WTC11 (cell line): ENCODE data around the gene ZNF496. TPM values are rescaled to one million over a fixed set of nuclear protein-coding genes. Genes with fewer than 3 reads are reported as not detected.

ENCODE experiments used
- ATAC-seq: fragments of 200-7000 bp; cut with Tn5 transposase; 2 replicates; pipeline ENCODE4 v1.10.0; 2021; ENCODE audit warnings: mild to moderate bottlenecking, moderate library complexity
- CTCF ChIA-PET: fragments of 300-600 bp; sonication (Branson Sonifier 250); formaldehyde crosslinking; loops from one replicate; lab custom pipeline; 2021; ENCODE audit warnings: antibody characterized with exemption; lab: Charles Lee
- POLR2A ChIA-PET: fragments of 350-600 bp; sonication (Branson Sonifier 250); formaldehyde crosslinking; loops from one replicate; lab custom pipeline; 2021; ENCODE audit warnings: antibody characterized with exemption; lab: Charles Lee
- DNase-seq: peaks from one replicate; pipeline ENCODE4 v3.0.0; 2021; ENCODE audit warnings: low spot score
- H3K27ac Mint-ChIP-seq: 2 replicates; pipeline ENCODE4 v1.8.0; 2021; ENCODE audit warnings: mixed read lengths
- H3K27me3 Mint-ChIP-seq: 2 replicates; pipeline ENCODE4 v1.8.0; 2021; ENCODE audit warnings: low read depth, mild to moderate bottlenecking, moderate library complexity, mixed read lengths
- H3K36me3 Mint-ChIP-seq: 2 replicates; pipeline ENCODE4 v1.8.0; 2021; ENCODE audit warnings: mixed read lengths
- H3K4me1 Mint-ChIP-seq: 2 replicates; pipeline ENCODE4 v1.8.0; 2022; ENCODE audit warnings: mixed read lengths
- H3K4me3 Mint-ChIP-seq: 2 replicates; pipeline ENCODE4 v1.8.0; 2021; ENCODE audit warnings: mild to moderate bottlenecking, moderate library complexity, mixed read lengths
- H3K9me3 Mint-ChIP-seq: 2 replicates; pipeline ENCODE4 v1.8.0; 2021; ENCODE audit warnings: mixed read lengths
- AR ChIP-seq: fragments of 250-450 bp; sonication (Bioruptor Pico); IDR thresholded peaks from 2 replicates; pipeline ENCODE4 v1.9.0; 2021; ENCODE audit warnings: mild to moderate bottlenecking
- ELF4 ChIP-seq: sonication (generic); formaldehyde crosslinking; IDR thresholded peaks from 2 replicates; pipeline ENCODE4 v1.8.1; 2022; ENCODE audit warnings: low read depth, mild to moderate bottlenecking, moderate library complexity, missing genetic modification reagents
- ERG ChIP-seq: fragments of 250-450 bp; sonication (Bioruptor Pico); IDR thresholded peaks from 2 replicates; pipeline ENCODE4 v1.8.0; 2021; ENCODE audit warnings: mild to moderate bottlenecking
- FOXK1 ChIP-seq: sonication (generic); formaldehyde crosslinking; IDR thresholded peaks from 2 replicates; pipeline ENCODE4 v1.8.0; 2022; ENCODE audit warnings: mild to moderate bottlenecking, moderate library complexity, missing genetic modification reagents
- GABPB1 ChIP-seq: sonication (generic); formaldehyde crosslinking; IDR thresholded peaks from 2 replicates; pipeline ENCODE4 v1.8.1; 2023; ENCODE audit warnings: mild to moderate bottlenecking, missing genetic modification reagents
- GRHL2 ChIP-seq: fragments of 250-450 bp; sonication (Bioruptor Pico); IDR thresholded peaks from 2 replicates; pipeline ENCODE4 v1.8.0; 2022; ENCODE audit warnings: mild to moderate bottlenecking, moderate library complexity; ENCODE audit not compliant: insufficient replicate concordance, severe bottlenecking
- GTF2I ChIP-seq: fragments of 250-450 bp; sonication (Bioruptor Pico); conservative IDR thresholded peaks from 2 replicates; pipeline ENCODE4 v1.4.0; 2021; ENCODE audit warnings: mild to moderate bottlenecking
- HMGA2 ChIP-seq: fragments of 250-450 bp; sonication (Bioruptor Pico); IDR thresholded peaks from 2 replicates; pipeline ENCODE4 v1.4.0; 2021; ENCODE audit warnings: mild to moderate bottlenecking, moderate library complexity
- NR2C2 ChIP-seq: sonication (generic); formaldehyde crosslinking; IDR thresholded peaks from 2 replicates; pipeline ENCODE4 v1.8.0; 2022; ENCODE audit warnings: mild to moderate bottlenecking, missing genetic modification reagents
- OVOL2 ChIP-seq: fragments of 250-450 bp; sonication (Bioruptor Pico); IDR thresholded peaks from 2 replicates; pipeline ENCODE4 v1.9.0; 2021; ENCODE audit warnings: mild to moderate bottlenecking, borderline replicate concordance
- SMAD4 ChIP-seq: sonication (generic); formaldehyde crosslinking; IDR thresholded peaks from 2 replicates; pipeline ENCODE4 v1.8.0; 2022; ENCODE audit warnings: mild to moderate bottlenecking, missing genetic modification reagents
- TCF7 ChIP-seq: sonication (generic); formaldehyde crosslinking; IDR thresholded peaks from 2 replicates; pipeline ENCODE4 v1.8.0; 2022; ENCODE audit warnings: mild to moderate bottlenecking, low read depth, missing genetic modification reagents, moderate library complexity
- ZNF396 ChIP-seq: fragments of 250-450 bp; sonication (Bioruptor Pico); IDR thresholded peaks from 2 replicates; pipeline ENCODE4 v1.8.0; 2021; ENCODE audit warnings: mild to moderate bottlenecking, moderate library complexity, borderline replicate concordance
- ZNF416 ChIP-seq: fragments of 250-450 bp; sonication (Bioruptor Pico); IDR thresholded peaks from 2 replicates; pipeline ENCODE4 v1.9.0; 2021; ENCODE audit warnings: mild to moderate bottlenecking, inconsistent platforms
- ZSCAN18 ChIP-seq: fragments of 250-450 bp; sonication (Bioruptor Pico); IDR thresholded peaks from 2 replicates; pipeline ENCODE4 v2.1.2; 2022; ENCODE audit warnings: mild to moderate bottlenecking, moderate library complexity
- total RNA-seq: library from RNA; stranded (reverse); gene quantifications from 3 replicates; pipeline ENCODE4 v1.2.3, GENCODE V29; 2021
- TF ChIP-seq, protein P1 (sequence below): sonication (generic); formaldehyde crosslinking; IDR thresholded peaks from 2 replicates; pipeline ENCODE4 v1.8.1; 2023; ENCODE audit warnings: mild to moderate bottlenecking, missing genetic modification reagents, borderline replicate concordance
- TF ChIP-seq, protein P2 (sequence below): sonication (generic); formaldehyde crosslinking; IDR thresholded peaks from 2 replicates; pipeline ENCODE4 v1.8.1; 2023; ENCODE audit warnings: mild to moderate bottlenecking, missing genetic modification reagents, moderate library complexity
- TF ChIP-seq, protein P3 (sequence below): sonication (generic); formaldehyde crosslinking; IDR thresholded peaks from 2 replicates; pipeline ENCODE4 v1.8.1; 2022; ENCODE audit warnings: low read depth, missing genetic modification reagents, borderline replicate concordance
- TF ChIP-seq, protein P4 (sequence below): sonication (generic); formaldehyde crosslinking; IDR thresholded peaks from 2 replicates; pipeline ENCODE4 v1.8.0; 2022; ENCODE audit warnings: mild to moderate bottlenecking, missing genetic modification reagents
- TF ChIP-seq, protein P5 (sequence below): sonication (generic); formaldehyde crosslinking; IDR thresholded peaks from 2 replicates; pipeline ENCODE4 v1.8.1; 2022; ENCODE audit warnings: mild to moderate bottlenecking, moderate library complexity, missing genetic modification reagents

ZNF496 gene
- total RNA-seq, 1 experiment from 2014 or later: 88.3 TPM

DNA sequence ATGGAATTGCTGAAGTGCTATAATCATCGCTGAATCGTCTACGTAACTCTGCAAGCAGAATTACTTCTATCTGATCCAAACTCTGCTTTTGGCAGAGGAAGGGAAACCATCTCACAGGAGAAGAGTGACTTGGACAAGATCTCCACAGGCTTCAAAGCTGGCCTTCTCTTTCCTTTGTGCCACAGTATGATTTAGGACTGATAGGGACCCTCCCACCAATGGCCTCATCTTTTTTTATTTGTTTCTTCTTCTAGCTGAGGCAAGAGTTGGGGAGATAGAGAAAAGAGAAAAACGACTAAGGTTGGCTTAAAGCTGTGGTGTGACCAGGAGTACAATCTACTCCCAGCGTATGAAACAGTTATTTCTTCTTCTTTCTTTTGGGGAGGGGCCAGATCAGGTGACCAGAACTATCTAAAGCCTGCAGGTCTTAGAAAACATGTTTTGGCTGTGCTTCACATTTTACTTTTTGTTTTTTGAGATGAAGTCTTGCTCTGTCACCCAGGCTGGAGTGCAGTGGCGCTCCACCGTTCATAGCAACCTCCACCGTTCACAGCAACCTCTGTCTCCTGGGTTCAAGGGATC lies 35.0 kb downstream of the ZNF496 start:
- Mint-ChIP-seq H3K27me3 (no peaks in the 10 kb centered on the region), H3K4me3 (no peak overlapping the region), H3K9me3 (no peaks in the 10 kb centered on the region), H3K4me1 (peaks cover 82% of the 10 kb centered on the region), H3K36me3 (peaks cover 26% of the 10 kb centered on the region), H3K27ac (no peak overlapping the region)
- ATAC-seq (no peak), DNase-seq (no peak)
- ChIA-PET CTCF (interaction anchor here (0.9 to 1.0 kb wide), 2 partner anchors 76 to 85 kb away, joined by 3 read pairs; no protein-coding TSS in a partner anchor), POLR2A (interaction anchor here (0.6 kb wide), 1 partner anchor 42 kb away, joined by 4 read pairs; no protein-coding TSS in a partner anchor)
- no peak for TF ChIP-seq TCF7 (CRISPR knock-in tag)
- TF ChIP-seq, protein P1, sequence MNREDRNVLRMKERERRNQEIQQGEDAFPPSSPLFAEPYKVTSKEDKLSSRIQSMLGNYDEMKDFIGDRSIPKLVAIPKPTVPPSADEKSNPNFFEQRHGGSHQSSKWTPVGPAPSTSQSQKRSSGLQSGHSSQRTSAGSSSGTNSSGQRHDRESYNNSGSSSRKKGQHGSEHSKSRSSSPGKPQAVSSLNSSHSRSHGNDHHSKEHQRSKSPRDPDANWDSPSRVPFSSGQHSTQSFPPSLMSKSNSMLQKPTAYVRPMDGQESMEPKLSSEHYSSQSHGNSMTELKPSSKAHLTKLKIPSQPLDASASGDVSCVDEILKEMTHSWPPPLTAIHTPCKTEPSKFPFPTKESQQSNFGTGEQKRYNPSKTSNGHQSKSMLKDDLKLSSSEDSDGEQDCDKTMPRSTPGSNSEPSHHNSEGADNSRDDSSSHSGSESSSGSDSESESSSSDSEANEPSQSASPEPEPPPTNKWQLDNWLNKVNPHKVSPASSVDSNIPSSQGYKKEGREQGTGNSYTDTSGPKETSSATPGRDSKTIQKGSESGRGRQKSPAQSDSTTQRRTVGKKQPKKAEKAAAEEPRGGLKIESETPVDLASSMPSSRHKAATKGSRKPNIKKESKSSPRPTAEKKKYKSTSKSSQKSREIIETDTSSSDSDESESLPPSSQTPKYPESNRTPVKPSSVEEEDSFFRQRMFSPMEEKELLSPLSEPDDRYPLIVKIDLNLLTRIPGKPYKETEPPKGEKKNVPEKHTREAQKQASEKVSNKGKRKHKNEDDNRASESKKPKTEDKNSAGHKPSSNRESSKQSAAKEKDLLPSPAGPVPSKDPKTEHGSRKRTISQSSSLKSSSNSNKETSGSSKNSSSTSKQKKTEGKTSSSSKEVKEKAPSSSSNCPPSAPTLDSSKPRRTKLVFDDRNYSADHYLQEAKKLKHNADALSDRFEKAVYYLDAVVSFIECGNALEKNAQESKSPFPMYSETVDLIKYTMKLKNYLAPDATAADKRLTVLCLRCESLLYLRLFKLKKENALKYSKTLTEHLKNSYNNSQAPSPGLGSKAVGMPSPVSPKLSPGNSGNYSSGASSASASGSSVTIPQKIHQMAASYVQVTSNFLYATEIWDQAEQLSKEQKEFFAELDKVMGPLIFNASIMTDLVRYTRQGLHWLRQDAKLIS (CRISPR knock-in tag): no peak
- no peak for TF ChIP-seq AR (CRISPR knock-in tag)
- TF ChIP-seq ZNF416: no peak
- no peak for TF ChIP-seq ZNF396 (CRISPR knock-in tag)
- TF ChIP-seq GABPB1 (CRISPR knock-in tag): no peak
- no peak for TF ChIP-seq OVOL2 (CRISPR knock-in tag)
- TF ChIP-seq, protein P2, sequence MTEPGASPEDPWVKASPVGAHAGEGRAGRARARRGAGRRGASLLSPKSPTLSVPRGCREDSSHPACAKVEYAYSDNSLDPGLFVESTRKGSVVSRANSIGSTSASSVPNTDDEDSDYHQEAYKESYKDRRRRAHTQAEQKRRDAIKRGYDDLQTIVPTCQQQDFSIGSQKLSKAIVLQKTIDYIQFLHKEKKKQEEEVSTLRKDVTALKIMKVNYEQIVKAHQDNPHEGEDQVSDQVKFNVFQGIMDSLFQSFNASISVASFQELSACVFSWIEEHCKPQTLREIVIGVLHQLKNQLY: no peak
- no peak for TF ChIP-seq NR2C2 (CRISPR knock-in tag)
- no peak for TF ChIP-seq SMAD4
- no peak for TF ChIP-seq FOXK1 (CRISPR knock-in tag)
- TF ChIP-seq GTF2I (CRISPR knock-in tag): no peak
- no peak for TF ChIP-seq GRHL2 (CRISPR knock-in tag)

GRCh38 chr1:247295746-247296145 lies 35.9 kb downstream of the ZNF496 start:
- Mint-ChIP-seq H3K36me3 (peaks cover 17% of the 10 kb centered on the region), H3K27ac (peak overlapping the region; percentile 40; the same call in 1 of the 2 replicates), H3K4me3 (no peak overlapping the region), H3K27me3 (no peaks in the 10 kb centered on the region), H3K4me1 (peaks cover 82% of the 10 kb centered on the region), H3K9me3 (no peaks in the 10 kb centered on the region)
- ChIA-PET CTCF (no interaction called here), POLR2A (no interaction called here)
- no peak for DNase-seq
- ATAC-seq: no peak; the same call in 1 of the 2 replicates
- TF ChIP-seq NR2C2 (CRISPR knock-in tag): no peak
- TF ChIP-seq, protein P3, sequence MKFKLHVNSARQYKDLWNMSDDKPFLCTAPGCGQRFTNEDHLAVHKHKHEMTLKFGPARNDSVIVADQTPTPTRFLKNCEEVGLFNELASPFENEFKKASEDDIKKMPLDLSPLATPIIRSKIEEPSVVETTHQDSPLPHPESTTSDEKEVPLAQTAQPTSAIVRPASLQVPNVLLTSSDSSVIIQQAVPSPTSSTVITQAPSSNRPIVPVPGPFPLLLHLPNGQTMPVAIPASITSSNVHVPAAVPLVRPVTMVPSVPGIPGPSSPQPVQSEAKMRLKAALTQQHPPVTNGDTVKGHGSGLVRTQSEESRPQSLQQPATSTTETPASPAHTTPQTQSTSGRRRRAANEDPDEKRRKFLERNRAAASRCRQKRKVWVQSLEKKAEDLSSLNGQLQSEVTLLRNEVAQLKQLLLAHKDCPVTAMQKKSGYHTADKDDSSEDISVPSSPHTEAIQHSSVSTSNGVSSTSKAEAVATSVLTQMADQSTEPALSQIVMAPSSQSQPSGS: no peak
- TF ChIP-seq ZSCAN18 (CRISPR knock-in tag): no peak
- TF ChIP-seq, protein P4, sequence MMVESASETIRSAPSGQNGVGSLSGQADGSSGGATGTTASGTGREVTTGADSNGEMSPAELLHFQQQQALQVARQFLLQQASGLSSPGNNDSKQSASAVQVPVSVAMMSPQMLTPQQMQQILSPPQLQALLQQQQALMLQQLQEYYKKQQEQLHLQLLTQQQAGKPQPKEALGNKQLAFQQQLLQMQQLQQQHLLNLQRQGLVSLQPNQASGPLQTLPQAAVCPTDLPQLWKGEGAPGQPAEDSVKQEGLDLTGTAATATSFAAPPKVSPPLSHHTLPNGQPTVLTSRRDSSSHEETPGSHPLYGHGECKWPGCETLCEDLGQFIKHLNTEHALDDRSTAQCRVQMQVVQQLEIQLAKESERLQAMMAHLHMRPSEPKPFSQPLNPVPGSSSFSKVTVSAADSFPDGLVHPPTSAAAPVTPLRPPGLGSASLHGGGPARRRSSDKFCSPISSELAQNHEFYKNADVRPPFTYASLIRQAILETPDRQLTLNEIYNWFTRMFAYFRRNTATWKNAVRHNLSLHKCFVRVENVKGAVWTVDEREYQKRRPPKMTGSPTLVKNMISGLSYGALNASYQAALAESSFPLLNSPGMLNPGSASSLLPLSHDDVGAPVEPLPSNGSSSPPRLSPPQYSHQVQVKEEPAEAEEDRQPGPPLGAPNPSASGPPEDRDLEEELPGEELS (CRISPR knock-in tag): no peak
- no peak for TF ChIP-seq ERG (CRISPR knock-in tag)
- TF ChIP-seq HMGA2: no peak
- TF ChIP-seq, protein P5, sequence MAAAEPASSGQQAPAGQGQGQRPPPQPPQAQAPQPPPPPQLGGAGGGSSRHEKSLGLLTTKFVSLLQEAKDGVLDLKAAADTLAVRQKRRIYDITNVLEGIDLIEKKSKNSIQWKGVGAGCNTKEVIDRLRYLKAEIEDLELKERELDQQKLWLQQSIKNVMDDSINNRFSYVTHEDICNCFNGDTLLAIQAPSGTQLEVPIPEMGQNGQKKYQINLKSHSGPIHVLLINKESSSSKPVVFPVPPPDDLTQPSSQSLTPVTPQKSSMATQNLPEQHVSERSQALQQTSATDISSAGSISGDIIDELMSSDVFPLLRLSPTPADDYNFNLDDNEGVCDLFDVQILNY: no peak
- no peak for TF ChIP-seq ELF4 (CRISPR knock-in tag)
- no peak for TF ChIP-seq ZNF416
